Colonic mucosa (tissue), 4 donors: ENCODE results near the gene PRKCE. TPM values are rescaled to one million over a fixed set of nuclear protein-coding genes. Genes with fewer than 3 reads are reported as not detected.
"Not testable (repeated sequence)": the region's sequence is repeated elsewhere in the genome, so short reads cannot be mapped to it uniquely, and the experiment has no call there.

Source experiments
- DNase-seq: peaks from one replicate; pipeline ENCODE4 v3.0.0-alpha.2; 2020
- H3K27ac ChIP-seq: fragments of 200-600 bp; one replicate; pipeline ENCODE4 v1.8.0; 2021
- H3K27me3 ChIP-seq: fragments of 200-600 bp; one replicate; pipeline ENCODE4 v1.8.0; 2021
- H3K36me3 ChIP-seq: fragments of 200-600 bp; one replicate; pipeline ENCODE4 v1.8.0; 2021
- H3K4me1 ChIP-seq: fragments of 200-600 bp; one replicate; pipeline ENCODE4 v1.8.0; 2021; ENCODE audit warnings: mild to moderate bottlenecking
- H3K4me3 ChIP-seq: fragments of 200-600 bp; one replicate; pipeline ENCODE4 v1.8.0; 2021
- H3K9ac ChIP-seq, 2 donors: one replicate each; pipeline ENCODE4 v1.7.0; 2013; ENCODE audit warnings: control low read depth in 2 of 2, low read depth in 2 of 2, low read length in 2 of 2
- H3K9me3 ChIP-seq: fragments of 200-600 bp; one replicate; pipeline ENCODE4 v1.8.0; 2021
- intact Hi-C: fragments of 100-400 bp; cut with DNase I; formaldehyde crosslinking; loops from one replicate; pipeline ENCODE4 v1.14.1; 2022
- total RNA-seq, 2 donors: library from RNA; stranded (reverse); fragmentation: NEBNext Ultra II Directional in 1 of 2; extraction: Animal tissue kit (Norgen Biotek cat#: 25700) in 1 of 2; gene quantifications; one replicate each; pipeline ENCODE4 v1.2.1, GENCODE V29; 2021
- TF ChIP-seq, protein P1 (sequence below): fragments of 200-600 bp; IDR thresholded peaks from one replicate; pipeline ENCODE4 v1.8.0; 2022; ENCODE audit warnings: antibody characterized with exemption, mild to moderate bottlenecking
- donor health status: healthy.
- donor health status: DM: no; HTN: no; CAD: no.
- donor health status: DM: no; HTN: no; CAD: no.

Gene PRKCE
- total RNA-seq, 2 donors from 2014 or later: 17.5 to 25.8 TPM

DNA sequence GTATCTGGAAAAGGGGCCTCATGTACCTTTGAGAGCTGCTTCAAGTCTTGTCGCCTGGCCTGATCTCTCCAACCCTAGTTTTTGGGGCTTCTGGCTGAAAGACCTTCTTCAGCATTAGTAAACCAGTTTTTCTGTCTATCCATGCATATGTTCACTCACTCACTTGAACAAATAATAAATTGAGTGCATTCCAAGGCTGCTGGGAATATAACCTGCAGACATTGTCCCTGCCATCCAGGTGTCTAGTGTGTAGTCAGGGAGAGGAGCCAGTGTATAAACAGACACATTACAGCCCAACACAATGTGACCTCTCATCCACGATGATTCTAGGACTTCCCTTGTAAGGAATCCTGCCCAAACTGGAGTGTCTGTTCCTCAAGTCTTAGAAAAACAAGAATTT is 262.1 kb downstream of the PRKCE start:
- Histone ChIP-seq H3K9me3 (no peaks in the 10 kb centered on the region), H3K27ac (no peak overlapping the region), H3K4me3 (no peak overlapping the region), H3K27me3 (no peaks in the 10 kb centered on the region), H3K9ac (no peak overlapping the region), H3K36me3 (no peaks in the 10 kb centered on the region), H3K4me1 (no peaks in the 10 kb centered on the region)
- TF ChIP-seq, protein P1, sequence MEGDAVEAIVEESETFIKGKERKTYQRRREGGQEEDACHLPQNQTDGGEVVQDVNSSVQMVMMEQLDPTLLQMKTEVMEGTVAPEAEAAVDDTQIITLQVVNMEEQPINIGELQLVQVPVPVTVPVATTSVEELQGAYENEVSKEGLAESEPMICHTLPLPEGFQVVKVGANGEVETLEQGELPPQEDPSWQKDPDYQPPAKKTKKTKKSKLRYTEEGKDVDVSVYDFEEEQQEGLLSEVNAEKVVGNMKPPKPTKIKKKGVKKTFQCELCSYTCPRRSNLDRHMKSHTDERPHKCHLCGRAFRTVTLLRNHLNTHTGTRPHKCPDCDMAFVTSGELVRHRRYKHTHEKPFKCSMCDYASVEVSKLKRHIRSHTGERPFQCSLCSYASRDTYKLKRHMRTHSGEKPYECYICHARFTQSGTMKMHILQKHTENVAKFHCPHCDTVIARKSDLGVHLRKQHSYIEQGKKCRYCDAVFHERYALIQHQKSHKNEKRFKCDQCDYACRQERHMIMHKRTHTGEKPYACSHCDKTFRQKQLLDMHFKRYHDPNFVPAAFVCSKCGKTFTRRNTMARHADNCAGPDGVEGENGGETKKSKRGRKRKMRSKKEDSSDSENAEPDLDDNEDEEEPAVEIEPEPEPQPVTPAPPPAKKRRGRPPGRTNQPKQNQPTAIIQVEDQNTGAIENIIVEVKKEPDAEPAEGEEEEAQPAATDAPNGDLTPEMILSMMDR: no peak
- DNase-seq: no peak
- intact Hi-C loops: no loop called here

GRCh38 chr2:45915523-45915922 is 264.0 kb downstream of the PRKCE start:
- H3K36me3 ChIP-seq: no peaks in the 10 kb centered on the region
- H3K27me3 ChIP-seq: no peaks in the 10 kb centered on the region
- TF ChIP-seq, protein P1: no peak
- no peak for DNase-seq
- H3K4me3 ChIP-seq: no peak overlapping the region
- H3K9me3 ChIP-seq: no peaks in the 10 kb centered on the region
- intact Hi-C loops: no loop called here
- H3K27ac ChIP-seq: no peak overlapping the region
- no peak overlapping the region for H3K9ac ChIP-seq
- no peaks in the 10 kb centered on the region for H3K4me1 ChIP-seq

DNA sequence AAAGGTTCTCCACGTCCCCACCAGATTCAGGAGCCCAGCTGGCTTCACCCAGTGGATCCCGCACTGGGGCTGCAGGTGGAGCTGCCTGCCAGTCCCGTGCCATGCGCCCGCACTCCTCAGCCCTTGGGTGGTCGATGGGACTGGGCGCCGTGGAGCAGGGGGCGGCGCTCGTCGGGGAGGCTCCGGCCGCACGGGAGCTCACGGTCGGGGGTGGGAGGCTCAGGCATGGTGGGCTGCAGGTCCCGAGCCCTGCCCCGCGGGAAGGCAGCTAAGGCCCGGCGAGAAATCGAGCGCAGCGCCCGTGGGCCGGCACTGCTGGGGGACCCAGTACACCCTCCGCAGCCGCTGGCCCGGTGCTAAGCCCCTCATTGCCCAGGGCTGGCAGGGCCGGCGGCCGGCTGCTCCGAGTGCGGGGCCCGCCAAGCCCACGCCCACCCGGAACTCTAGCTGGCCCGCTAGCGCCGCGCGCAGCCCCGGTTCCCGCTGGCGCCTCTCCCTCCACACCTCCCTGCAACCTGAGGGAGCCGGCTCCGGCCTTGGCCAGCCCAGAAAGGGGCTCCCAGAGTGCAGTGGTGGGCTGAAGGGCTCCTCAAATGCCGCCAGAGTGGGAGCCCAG is 266.2 kb downstream of the PRKCE start:
- H3K9ac ChIP-seq, H3K36me3 ChIP-seq, H3K27ac ChIP-seq, H3K9me3 ChIP-seq, intact Hi-C loops, H3K4me1 ChIP-seq, H3K4me3 ChIP-seq, H3K27me3 ChIP-seq, DNase-seq: not testable (repeated sequence)

GRCh38 chr2:45918463-45919159 is 267.1 kb downstream of the PRKCE start:
- DNase-seq: no peak
- no peak overlapping the region for H3K9ac ChIP-seq

DNA sequence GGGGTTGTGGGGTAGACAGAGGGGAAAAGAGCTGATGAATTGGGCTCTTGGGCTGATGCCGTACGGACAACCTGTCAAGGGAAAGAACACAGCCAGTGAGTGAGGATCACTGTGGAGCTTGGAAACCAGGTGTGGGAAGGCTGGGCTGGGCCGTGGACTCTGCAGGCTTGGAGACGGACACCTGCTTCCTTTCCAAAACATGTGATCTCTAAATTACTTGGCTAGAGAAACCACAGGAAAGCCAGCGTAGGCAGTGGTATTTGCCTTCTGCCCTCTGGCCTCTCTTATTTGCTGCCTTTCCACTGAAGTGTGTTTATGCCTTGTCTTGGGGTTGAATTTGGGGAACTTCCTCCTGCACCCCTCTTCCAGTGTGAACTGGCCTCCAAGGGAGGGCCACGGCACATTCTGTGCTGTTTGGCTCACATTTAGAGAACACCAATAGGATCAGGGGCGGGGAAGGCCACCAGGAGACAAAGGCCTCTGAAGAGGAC is 267.7 kb downstream of the PRKCE start:
- no peaks in the 10 kb centered on the region for H3K36me3 ChIP-seq
- H3K9me3 ChIP-seq: no peaks in the 10 kb centered on the region
- H3K27ac ChIP-seq: no peak overlapping the region
- no peak for DNase-seq
- H3K4me1 ChIP-seq: no peaks in the 10 kb centered on the region
- intact Hi-C loops: no loop called here
- no peak overlapping the region for H3K9ac ChIP-seq
- no peaks in the 10 kb centered on the region for H3K27me3 ChIP-seq
- no peak overlapping the region for H3K4me3 ChIP-seq
- TF ChIP-seq, protein P1: no peak

More at GRCh38 chr2:45918463-45919159, 267.1 kb downstream of the PRKCE start:
- no peak overlapping the region for H3K4me3 ChIP-seq
- no peaks in the 10 kb centered on the region for H3K27me3 ChIP-seq
- no peak overlapping the region for H3K27ac ChIP-seq
- no peaks in the 10 kb centered on the region for H3K4me1 ChIP-seq
- TF ChIP-seq, protein P1: no peak
- H3K36me3 ChIP-seq: no peaks in the 10 kb centered on the region
- no peaks in the 10 kb centered on the region for H3K9me3 ChIP-seq
- intact Hi-C loops: no loop called here

- Histone ChIP-seq H3K9ac (no peak overlapping the region), H3K27ac (no peak overlapping the region), H3K36me3 (no peaks in the 10 kb centered on the region), H3K9me3 (no peaks in the 10 kb centered on the region), H3K4me3 (no peak overlapping the region), H3K27me3 (no peaks in the 10 kb centered on the region), H3K4me1 (no peaks in the 10 kb centered on the region)
- intact Hi-C loops: no loop called here
- TF ChIP-seq, protein P1: no peak
- DNase-seq: no peak
These were observed 268.2 kb downstream of the PRKCE start for GRCh38 chr2:45919711-45920111.
